GM23338 (cell line): Measurements from ENCODE around the gene SRPK2. TPM values are rescaled to one million over a fixed set of nuclear protein-coding genes. Genes with fewer than 3 reads are reported as not detected.

ENCODE experiments used
- ATAC-seq: fragments of 200-7000 bp; cut with Tn5 transposase; 3 replicates; pipeline ENCODE4 v1.9.1; 2020
- DNase-seq: peaks from one replicate; pipeline ENCODE4 v3.0.0-alpha.2; 2015; ENCODE audit warnings: low spot score
- H2AFZ ChIP-seq: fragments of 200-600 bp; sonication (generic); 2 replicates; pipeline ENCODE4 v1.8.0; 2016; ENCODE audit warnings: antibody characterized with exemption, mild to moderate bottlenecking, moderate library complexity
- H3F3A ChIP-seq: fragments of 200-600 bp; sonication (generic); replicated peaks from 2 replicates; pipeline ENCODE4 v1.8.0; 2017; ENCODE audit warnings: antibody characterized with exemption, mixed run types, low read depth
- H3K27ac ChIP-seq: fragments of 200-600 bp; sonication (generic); 2 replicates; pipeline ENCODE4 v1.6.1; 2016; ENCODE audit warnings: low read depth
- H3K27me3 ChIP-seq: fragments of 200-600 bp; sonication (generic); 2 replicates; pipeline ENCODE4 v1.8.0; 2016; ENCODE audit warnings: mild to moderate bottlenecking, mixed run types, moderate library complexity; ENCODE audit not compliant: insufficient read depth
- H3K36me3 ChIP-seq: fragments of 200-600 bp; sonication (generic); 2 replicates; pipeline ENCODE4 v1.8.0; 2016; ENCODE audit warnings: mild to moderate bottlenecking; ENCODE audit not compliant: insufficient read depth
- H3K4me1 ChIP-seq: fragments of 200-600 bp; sonication (generic); 2 replicates; pipeline ENCODE4 v1.8.0; 2016; ENCODE audit warnings: mild to moderate bottlenecking, moderate library complexity; ENCODE audit not compliant: insufficient read depth
- H3K4me2 ChIP-seq: fragments of 200-600 bp; sonication (generic); 2 replicates; pipeline ENCODE4 v1.7.1; 2017; ENCODE audit warnings: mixed run types
- H3K4me3 ChIP-seq: fragments of 200-600 bp; sonication (generic); 2 replicates; pipeline ENCODE4 v1.6.1; 2016; ENCODE audit warnings: mixed run types
- H3K79me2 ChIP-seq: fragments of 200-600 bp; sonication (generic); replicated peaks from 2 replicates; pipeline ENCODE4 v1.8.0; 2017; ENCODE audit warnings: mild to moderate bottlenecking; ENCODE audit not compliant: insufficient read depth
- H3K9me2 ChIP-seq: fragments of 200-600 bp; sonication (generic); 2 replicates; pipeline ENCODE4 v1.8.0; 2017; ENCODE audit not compliant: insufficient read depth
- H4K20me1 ChIP-seq: fragments of 200-600 bp; sonication (generic); replicated peaks from 2 replicates; pipeline ENCODE4 v1.8.0; 2017; ENCODE audit warnings: mild to moderate bottlenecking; ENCODE audit not compliant: insufficient read depth
- H3K27ac Mint-ChIP-seq: 2 replicates; pipeline ENCODE4 v1.8.0; 2020; ENCODE audit warnings: inconsistent platforms, mild to moderate bottlenecking, moderate library complexity, mixed read lengths
- H3K27me3 Mint-ChIP-seq: 3 replicates; pipeline ENCODE4 v1.8.0; 2022; ENCODE audit warnings: low read depth, mild to moderate bottlenecking, moderate library complexity, mixed read lengths, inconsistent platforms; ENCODE audit not compliant: insufficient read depth, poor library complexity
- H3K36me3 Mint-ChIP-seq: 3 replicates; pipeline ENCODE4 v1.8.0; 2021; ENCODE audit warnings: low read depth, mild to moderate bottlenecking, inconsistent platforms, moderate library complexity, mixed read lengths
- H3K4me1 Mint-ChIP-seq: 3 replicates; pipeline ENCODE4 v1.8.0; 2020; ENCODE audit warnings: mild to moderate bottlenecking, inconsistent platforms, mixed read lengths
- H3K4me3 Mint-ChIP-seq: 3 replicates; pipeline ENCODE4 v1.8.0; 2021; ENCODE audit warnings: moderate library complexity, mild to moderate bottlenecking, inconsistent platforms, mixed read lengths
- H3K9me3 Mint-ChIP-seq: 3 replicates; pipeline ENCODE4 v1.8.0; 2020; ENCODE audit warnings: moderate library complexity, mild to moderate bottlenecking, inconsistent platforms, mixed read lengths
- CREB1 ChIP-seq: fragments of 250-450 bp; sonication (Bioruptor Pico); IDR thresholded peaks from 2 replicates; pipeline ENCODE4 v1.5.0; 2020; ENCODE audit warnings: low read depth, mild to moderate bottlenecking, moderate library complexity
- CTCF ChIP-seq, 2 experiments: fragments of 200-600 bp in 1 of 2; sonication (generic) in 1 of 2; conservative IDR thresholded peaks; 2 replicates each; pipeline versions ENCODE4 v1.5.1 to v1.6.1; 2016 to 2017; ENCODE audit warnings: antibody characterized with exemption in 2 of 2, low read depth in 2 of 2, mild to moderate bottlenecking in 2 of 2, moderate library complexity in 1 of 2
- EZH2phosphoT487 ChIP-seq: fragments of 200-600 bp; sonication (generic); IDR thresholded peaks from one replicate; pipeline ENCODE4 v1.8.1; 2018; ENCODE audit warnings: antibody characterized with exemption; ENCODE audit not compliant: unreplicated experiment
- JUNB ChIP-seq: IDR thresholded peaks from one replicate; pipeline ENCODE4 v1.6.1; 2016; ENCODE audit warnings: antibody characterized with exemption; ENCODE audit not compliant: unreplicated experiment
- NANOG ChIP-seq: IDR thresholded peaks from 2 replicates; pipeline ENCODE4 v1.6.1; 2016; ENCODE audit warnings: antibody characterized with exemption, borderline replicate concordance
- POLR2AphosphoS5 ChIP-seq: IDR thresholded peaks from 2 replicates; pipeline ENCODE4 v1.6.1; 2016; ENCODE audit warnings: antibody characterized with exemption, low read depth
- STAT1 ChIP-seq: IDR thresholded peaks from one replicate; pipeline ENCODE4 v1.6.1; 2016; ENCODE audit warnings: antibody characterized with exemption; ENCODE audit not compliant: unreplicated experiment
- ZNF114 ChIP-seq: fragments of 250-450 bp; sonication (Bioruptor Pico); IDR thresholded peaks from 2 replicates; pipeline ENCODE4 v1.5.0; 2020; ENCODE audit warnings: mild to moderate bottlenecking, moderate library complexity
- ZNF462 ChIP-seq: fragments of 250-450 bp; sonication (Bioruptor Pico); IDR thresholded peaks from 2 replicates; pipeline ENCODE4 v1.5.0; 2020; ENCODE audit warnings: mild to moderate bottlenecking, moderate library complexity
- polyA plus RNA-seq: library from polyadenylated mRNA; unstranded; fragments of >200 nt; fragmentation: Nextera tagmentation; extraction: Ambion mirVana; gene quantifications from 2 replicates; pipeline ENCODE4 v1.2.1, GENCODE V29; 2016
- total RNA-seq: library from RNA; depleted of rRNA; stranded (reverse); fragments of >200 nt; shearing (Covaris generic); gene quantifications from 2 replicates; pipeline ENCODE4 v1.2.3, GENCODE V29; 2014

The SRPK2 gene
- total and polyA plus RNA-seq, 2 experiments from 2014 or later: 66.3 to 91.5 TPM

GRCh38 chr7:105284014-105284413, 104.7 kb downstream of the SRPK2 start (continued):
- TF ChIP-seq CREB1: no peak
- TF ChIP-seq ZNF114 (CRISPR knock-in tag): no peak
- TF ChIP-seq CTCF (conservative IDR thresholded peaks at IDR 0.05; ENCODE audit: low read depth in 2 of 2): no peak
- no peak for TF ChIP-seq ZNF462
- no peak for TF ChIP-seq POLR2AphosphoS5

- H3K27ac ChIP-seq: no peak overlapping the region
- H4K20me1 ChIP-seq: peaks cover 21% of the 10 kb centered on the region
- no peaks in the 10 kb centered on the region for H3K36me3 Mint-ChIP-seq
- ATAC-seq: no peak
- no peak overlapping the region for H3K4me3 ChIP-seq
- no peaks in the 10 kb centered on the region for H3K9me2 ChIP-seq
- H3K4me2 ChIP-seq: no peak overlapping the region
- no peaks in the 10 kb centered on the region for H3K36me3 ChIP-seq
- no peak overlapping the region for H2AFZ ChIP-seq
- no peak overlapping the region for H3K27ac Mint-ChIP-seq
- H3K27me3 Mint-ChIP-seq: peaks cover 7% of the 10 kb centered on the region
- H3K4me3 Mint-ChIP-seq: no peak overlapping the region
- no peak for DNase-seq
- peaks cover 15% of the 10 kb centered on the region for H3K4me1 Mint-ChIP-seq
- H3K9me3 Mint-ChIP-seq: no peaks in the 10 kb centered on the region
- peaks cover 92% of the 10 kb centered on the region for H3K79me2 ChIP-seq
- no peaks in the 10 kb centered on the region; the same call in 1 of the 2 replicates for H3F3A ChIP-seq
- no peaks in the 10 kb centered on the region for H3K27me3 ChIP-seq
- peaks cover 10% of the 10 kb centered on the region for H3K4me1 ChIP-seq
- TF ChIP-seq ZNF462: no peak
- no peak for TF ChIP-seq STAT1
- no peak for TF ChIP-seq JUNB
- no peak for TF ChIP-seq POLR2AphosphoS5
- no peak for TF ChIP-seq NANOG
- TF ChIP-seq EZH2phosphoT487: no peak
Measured at GRCh38 chr7:105281966-105282365, 106.8 kb downstream of the SRPK2 start.
